DND-41 (cell line): ENCODE measurements around the gene INPP5A.

Experiments
- ATAC-seq: fragments of 200-7000 bp; cut with Tn5 transposase; 3 replicates; pipeline ENCODE4 v1.9.1; 2021; ENCODE audit warnings: low read depth; ENCODE audit not compliant: insufficient read depth
- DNase-seq: peaks from one replicate; pipeline ENCODE4 v3.0.0-alpha.2; 2020
- H2AFZ ChIP-seq: 2 replicates; pipeline ENCODE4 v1.6.0; 2012; ENCODE audit warnings: low read depth, low read length
- H3K27ac ChIP-seq: 2 replicates; pipeline ENCODE4 v1.5.1; 2012; ENCODE audit warnings: low read length, inconsistent platforms
- H3K27me3 ChIP-seq: fragments of 200-600 bp; sonication (generic); 2 replicates; pipeline ENCODE4 v1.6.0; 2012; ENCODE audit warnings: low read length, mild to moderate bottlenecking, inconsistent platforms; ENCODE audit not compliant: insufficient read depth, poor library complexity
- H3K36me3 ChIP-seq: 2 replicates; pipeline ENCODE4 v1.5.1; 2012; ENCODE audit warnings: low read length, inconsistent platforms; ENCODE audit not compliant: insufficient read depth
- H3K4me1 ChIP-seq: 2 replicates; pipeline ENCODE4 v1.5.1; 2012; ENCODE audit warnings: mild to moderate bottlenecking, low read length; ENCODE audit not compliant: insufficient read depth
- H3K4me2 ChIP-seq: 2 replicates; pipeline ENCODE4 v1.6.0; 2012; ENCODE audit warnings: mild to moderate bottlenecking, moderate library complexity, low read length, inconsistent platforms; ENCODE audit not compliant: insufficient read depth
- H3K4me3 ChIP-seq, 2 experiments: fragments of 200-600 bp in 1 of 2; shearing (Covaris generic) in 1 of 2; 2 replicates each; pipeline ENCODE4 v1.5.1; 2012 to 2016; ENCODE audit warnings: inconsistent platforms in 2 of 2, low read length in 2 of 2, mild to moderate bottlenecking in 2 of 2, low read depth in 1 of 2, moderate library complexity in 1 of 2
- H3K79me2 ChIP-seq: 2 replicates; pipeline ENCODE4 v1.6.0; 2012; ENCODE audit warnings: low read length, inconsistent platforms; ENCODE audit not compliant: insufficient read depth
- H3K9ac ChIP-seq: 2 replicates; pipeline ENCODE4 v1.6.0; 2012; ENCODE audit warnings: low read depth, mild to moderate bottlenecking, inconsistent platforms, low read length, moderate library complexity
- H3K9me3 ChIP-seq: 2 replicates; pipeline ENCODE4 v1.5.1; 2012; ENCODE audit warnings: low read length, moderate library complexity, mild to moderate bottlenecking, inconsistent platforms; ENCODE audit not compliant: insufficient read depth, severe bottlenecking
- H4K20me1 ChIP-seq: 2 replicates; pipeline ENCODE4 v1.6.0; 2012; ENCODE audit warnings: low read length; ENCODE audit not compliant: insufficient read depth
- EZH2 ChIP-seq: IDR thresholded peaks from 3 replicates; pipeline ENCODE4 v1.6.1; 2012; ENCODE audit warnings: borderline replicate concordance, low read depth, mild to moderate bottlenecking, moderate library complexity, low read length, inconsistent platforms; ENCODE audit not compliant: severe bottlenecking
- TF ChIP-seq, protein P1 (sequence below): IDR thresholded peaks from 2 replicates; pipeline ENCODE4 v1.5.1; 2012; ENCODE audit warnings: borderline replicate concordance, low read length, moderate library complexity, mild to moderate bottlenecking; ENCODE audit not compliant: poor library complexity, severe bottlenecking; ENCODE audit errors: extremely low read depth

INPP5A gene

GRCh38 chr10:132653721-132654120 lies 116.1 kb downstream of the INPP5A start:
- no peak for ATAC-seq
- no peak overlapping the region for H3K4me2 ChIP-seq
- no peak for DNase-seq
- TF ChIP-seq, protein P1, sequence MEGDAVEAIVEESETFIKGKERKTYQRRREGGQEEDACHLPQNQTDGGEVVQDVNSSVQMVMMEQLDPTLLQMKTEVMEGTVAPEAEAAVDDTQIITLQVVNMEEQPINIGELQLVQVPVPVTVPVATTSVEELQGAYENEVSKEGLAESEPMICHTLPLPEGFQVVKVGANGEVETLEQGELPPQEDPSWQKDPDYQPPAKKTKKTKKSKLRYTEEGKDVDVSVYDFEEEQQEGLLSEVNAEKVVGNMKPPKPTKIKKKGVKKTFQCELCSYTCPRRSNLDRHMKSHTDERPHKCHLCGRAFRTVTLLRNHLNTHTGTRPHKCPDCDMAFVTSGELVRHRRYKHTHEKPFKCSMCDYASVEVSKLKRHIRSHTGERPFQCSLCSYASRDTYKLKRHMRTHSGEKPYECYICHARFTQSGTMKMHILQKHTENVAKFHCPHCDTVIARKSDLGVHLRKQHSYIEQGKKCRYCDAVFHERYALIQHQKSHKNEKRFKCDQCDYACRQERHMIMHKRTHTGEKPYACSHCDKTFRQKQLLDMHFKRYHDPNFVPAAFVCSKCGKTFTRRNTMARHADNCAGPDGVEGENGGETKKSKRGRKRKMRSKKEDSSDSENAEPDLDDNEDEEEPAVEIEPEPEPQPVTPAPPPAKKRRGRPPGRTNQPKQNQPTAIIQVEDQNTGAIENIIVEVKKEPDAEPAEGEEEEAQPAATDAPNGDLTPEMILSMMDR: no peak
- no peak for TF ChIP-seq EZH2
- H2AFZ ChIP-seq: no peak overlapping the region
- H3K36me3 ChIP-seq: peaks cover 58% of the 10 kb centered on the region
- no peaks in the 10 kb centered on the region for H3K4me1 ChIP-seq
- H4K20me1 ChIP-seq: peaks cover 60% of the 10 kb centered on the region
- H3K9ac ChIP-seq: no peak overlapping the region
- no peak overlapping the region for H3K27ac ChIP-seq
- no peaks in the 10 kb centered on the region for H3K9me3 ChIP-seq
- no peak overlapping the region for H3K4me3 ChIP-seq
- H3K79me2 ChIP-seq: no peaks in the 10 kb centered on the region
- H3K27me3 ChIP-seq: no peaks in the 10 kb centered on the region

- no peak overlapping the region for H3K4me2 ChIP-seq
- ATAC-seq: no peak
Observed at GRCh38 chr10:132654121-132654571, 116.6 kb downstream of the INPP5A start.

DNA sequence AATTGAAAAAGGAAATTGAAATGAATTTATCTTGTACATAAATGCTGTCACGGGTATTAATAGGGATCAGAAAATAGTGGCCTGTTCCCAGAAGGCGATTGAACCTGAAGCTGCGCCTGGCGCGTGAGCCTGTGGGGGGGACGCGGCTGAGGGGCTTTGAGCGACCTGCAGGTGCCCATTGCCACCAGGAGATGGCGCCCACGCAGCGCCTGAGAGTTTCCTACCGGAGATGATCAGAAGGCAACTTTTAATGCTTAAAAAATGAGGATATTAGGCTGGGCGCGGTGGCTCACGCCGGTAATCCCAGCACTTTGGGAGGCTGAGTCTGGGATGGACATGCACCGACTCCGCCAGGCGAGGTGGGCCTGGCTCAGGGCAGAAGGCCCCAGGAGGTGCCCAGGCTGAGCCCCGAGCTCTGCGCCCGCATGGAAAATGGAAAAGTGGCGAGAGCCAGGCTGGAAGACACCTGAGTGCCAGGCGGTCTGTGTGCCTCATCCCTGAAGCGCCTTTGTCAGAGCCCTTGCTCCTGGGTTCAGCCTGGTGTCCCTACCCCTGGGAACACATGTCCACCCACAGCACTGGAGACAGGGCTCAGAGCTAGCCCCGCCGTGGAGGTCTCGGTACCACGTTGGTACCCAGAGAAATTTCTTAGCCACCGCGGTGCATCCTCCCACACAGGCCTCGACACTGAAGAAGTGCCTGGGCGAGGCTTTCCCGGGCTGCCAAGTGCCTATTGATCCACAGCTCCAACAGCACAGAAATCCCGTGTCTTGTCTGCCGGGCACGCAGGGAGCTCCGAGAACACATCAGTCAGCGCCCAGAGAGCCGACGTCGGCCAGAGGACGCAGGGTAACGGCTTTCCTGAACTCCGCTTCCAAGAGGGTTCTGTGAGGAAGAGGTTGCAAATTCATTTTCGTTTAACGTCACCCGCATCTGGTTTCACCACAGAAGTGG lies 117.4 kb downstream of the INPP5A start:
- peak; percentile 70 for ATAC-seq

More at GRCh38 chr10:132654121-132654571, 116.6 kb downstream of the INPP5A start:
- DNase-seq: no peak
- no peaks in the 10 kb centered on the region for H3K9me3 ChIP-seq
- H3K79me2 ChIP-seq: no peaks in the 10 kb centered on the region
- H3K4me3 ChIP-seq: no peak overlapping the region
- peaks cover 60% of the 10 kb centered on the region for H3K36me3 ChIP-seq
- no peak overlapping the region for H3K9ac ChIP-seq
- no peak for TF ChIP-seq EZH2
- TF ChIP-seq, protein P1: no peak
- no peak overlapping the region for H2AFZ ChIP-seq
- peaks cover 57% of the 10 kb centered on the region for H4K20me1 ChIP-seq
- H3K4me1 ChIP-seq: no peaks in the 10 kb centered on the region
- no peak overlapping the region for H3K27ac ChIP-seq
- H3K27me3 ChIP-seq: no peaks in the 10 kb centered on the region

More for the DNA sequence above, 117.4 kb downstream of the INPP5A start:
- no peaks in the 10 kb centered on the region for H3K79me2 ChIP-seq
- peaks cover 48% of the 10 kb centered on the region for H4K20me1 ChIP-seq
- H3K27me3 ChIP-seq: no peaks in the 10 kb centered on the region
- no peak overlapping the region for H3K9ac ChIP-seq
- H3K27ac ChIP-seq: no peak overlapping the region
- no peak overlapping the region for H2AFZ ChIP-seq
- no peaks in the 10 kb centered on the region for H3K9me3 ChIP-seq
- peak; percentile 59 for DNase-seq
- TF ChIP-seq, protein P1: peak; percentile 78
- no peak for TF ChIP-seq EZH2
- no peaks in the 10 kb centered on the region for H3K4me1 ChIP-seq
- H3K36me3 ChIP-seq: peaks cover 62% of the 10 kb centered on the region
- no peak overlapping the region for H3K4me2 ChIP-seq
- H3K4me3 ChIP-seq: no peak overlapping the region
